GM23248 (cell line): Measurements from ENCODE around the gene MCTS1. TPM values are rescaled to one million over a fixed set of nuclear protein-coding genes. Genes with fewer than 3 reads are reported as not detected.

Experiments
- DNase-seq: peaks from one replicate; pipeline ENCODE4 v3.0.0-alpha.2; 2015
- H2AFZ ChIP-seq: fragments of 200-600 bp; sonication (generic); 2 replicates; pipeline ENCODE4 v1.6.1; 2016; ENCODE audit warnings: antibody characterized with exemption
- H3F3A ChIP-seq: fragments of 200-600 bp; sonication (generic); 2 replicates; pipeline ENCODE4 v1.6.1; 2016; ENCODE audit warnings: mild to moderate bottlenecking, antibody characterized with exemption, mixed run types; ENCODE audit not compliant: insufficient read depth
- H3K27ac ChIP-seq: fragments of 200-600 bp; sonication (generic); 2 replicates; pipeline ENCODE4 v1.5.1; 2016; ENCODE audit warnings: mild to moderate bottlenecking
- H3K27me3 ChIP-seq: fragments of 200-600 bp; sonication (generic); replicated peaks from 2 replicates; pipeline ENCODE4 v1.6.1; 2016; ENCODE audit warnings: mild to moderate bottlenecking; ENCODE audit not compliant: insufficient read depth
- H3K36me3 ChIP-seq: fragments of 200-600 bp; sonication (generic); 2 replicates; pipeline ENCODE4 v1.6.1; 2016; ENCODE audit warnings: low read depth, mild to moderate bottlenecking
- H3K4me1 ChIP-seq: fragments of 200-600 bp; sonication (generic); 2 replicates; pipeline ENCODE4 v1.6.1; 2016; ENCODE audit warnings: mild to moderate bottlenecking; ENCODE audit not compliant: insufficient read depth
- H3K4me2 ChIP-seq: fragments of 200-600 bp; sonication (generic); one replicate; pipeline ENCODE4 v1.6.1; 2016; ENCODE audit warnings: mild to moderate bottlenecking; ENCODE audit not compliant: unreplicated experiment
- H3K4me3 ChIP-seq: fragments of 200-600 bp; sonication (generic); 2 replicates; pipeline ENCODE4 v1.5.1; 2016; ENCODE audit warnings: mild to moderate bottlenecking
- H3K79me2 ChIP-seq: fragments of 200-600 bp; sonication (generic); 2 replicates; pipeline ENCODE4 v1.6.1; 2016; ENCODE audit warnings: mild to moderate bottlenecking; ENCODE audit not compliant: insufficient read depth
- H3K9ac ChIP-seq: fragments of 200-600 bp; sonication (generic); 2 replicates; pipeline ENCODE4 v1.6.1; 2016; ENCODE audit warnings: mild to moderate bottlenecking
- H3K9me2 ChIP-seq: fragments of 200-600 bp; sonication (generic); 2 replicates; pipeline ENCODE4 v1.6.1; 2016; ENCODE audit warnings: mixed run types, mild to moderate bottlenecking, moderate library complexity; ENCODE audit not compliant: insufficient read depth
- H3K9me3 ChIP-seq: fragments of 200-600 bp; sonication (generic); one replicate; pipeline ENCODE4 v1.6.1; 2017; ENCODE audit warnings: low read depth
- H4K20me1 ChIP-seq: fragments of 200-600 bp; sonication (generic); 2 replicates; pipeline ENCODE4 v1.6.0; 2016; ENCODE audit not compliant: insufficient read depth
- EZH2 ChIP-seq: fragments of 200-600 bp; sonication (generic); IDR thresholded peaks from 2 replicates; pipeline ENCODE4 v1.6.1; 2018; ENCODE audit warnings: antibody characterized with exemption, mild to moderate bottlenecking; ENCODE audit not compliant: insufficient read depth, poor library complexity, severe bottlenecking
- EZH2phosphoT487 ChIP-seq: fragments of 200-600 bp; sonication (generic); IDR thresholded peaks from 2 replicates; pipeline ENCODE4 v1.6.1; 2018; ENCODE audit warnings: antibody characterized with exemption, moderate library complexity, mild to moderate bottlenecking, low read depth; ENCODE audit not compliant: insufficient read depth
- WGBS, 2 experiments: methylation state at CpG; one replicate each; pipeline ENCODE4 v1.1.6; 2015 to 2017; ENCODE audit warnings: low lambda C conversion rate in 2 of 2, low coverage in 1 of 2; ENCODE audit errors: missing lambda C conversion rate in 2 of 2; 5-methylcytosine and 5-hydroxymethylcytosine counted together
- in situ Hi-C: fragments of 300-500 bp; cut with MboI; formaldehyde crosslinking; loops from 2 replicates; pipeline ENCODE4 v1.15.0; 2020
- polyA plus RNA-seq: library from polyadenylated mRNA; unstranded; fragments of >200 nt; fragmentation: Nextera tagmentation; extraction: Ambion mirVana; gene quantifications from 2 replicates; pipeline ENCODE4 v1.2.1, GENCODE V29; 2016
- total RNA-seq: library from RNA; depleted of rRNA; stranded (reverse); fragments of >200 nt; shearing (Covaris generic); gene quantifications from 2 replicates; pipeline ENCODE4 v1.2.3, GENCODE V29; 2014

The MCTS1 gene
- total and polyA plus RNA-seq, 2 experiments from 2014 or later, result 54.9 to 113 TPM

DNA sequence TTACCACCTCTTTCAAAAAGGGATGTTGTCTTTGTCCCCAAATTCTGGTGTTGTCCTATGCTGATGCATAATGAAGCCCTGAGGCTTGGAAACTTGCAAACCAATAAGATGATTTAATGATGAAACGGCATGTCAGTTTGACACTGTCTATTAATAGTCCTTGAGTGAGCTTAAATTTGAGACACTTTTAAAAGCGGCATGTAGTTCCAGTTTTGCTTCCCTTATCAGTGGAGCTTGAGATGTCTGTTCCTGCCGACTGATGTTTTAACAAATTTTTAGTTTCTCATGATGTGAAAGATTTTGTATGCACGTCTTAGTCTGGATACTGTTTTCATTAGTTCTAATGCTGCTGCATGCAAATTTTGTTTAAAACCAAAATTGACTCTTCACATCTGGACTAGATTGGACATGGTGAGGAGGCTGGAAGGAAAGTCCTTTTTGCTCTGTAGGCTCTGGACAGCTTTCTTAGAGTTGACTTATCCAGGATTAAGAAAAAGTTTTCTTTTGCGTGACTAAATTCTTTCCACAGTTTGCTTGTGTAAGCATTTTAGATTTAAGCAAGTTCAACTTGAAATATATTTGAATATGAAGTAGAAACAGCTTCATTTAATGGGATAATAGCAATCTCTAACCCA lies 14.2 kb downstream of the MCTS1 start:
- 19 to 23% methylated on average over 5 of the region's 5 CpGs for WGBS, 2 experiments
- Histone ChIP-seq H3K9ac (no peak overlapping the region), H3K4me3 (no peak overlapping the region), H4K20me1 (no peaks in the 10 kb centered on the region), H3F3A (no peaks in the 10 kb centered on the region; the same call in 1 of the 2 replicates), H3K4me2 (no peak overlapping the region), H3K9me3 (no peaks in the 10 kb centered on the region), H2AFZ (no peak overlapping the region), H3K36me3 (peaks cover 13% of the 10 kb centered on the region), H3K9me2 (no peaks in the 10 kb centered on the region), H3K27me3 (no peaks in the 10 kb centered on the region), H3K4me1 (no peaks in the 10 kb centered on the region), H3K27ac (peak overlapping the region; percentile 27; the same call in 1 of the 2 replicates), H3K79me2 (no peaks in the 10 kb centered on the region)
- no peak for DNase-seq
- in situ Hi-C loops, result no loop called here
- no peak for TF ChIP-seq EZH2phosphoT487
- TF ChIP-seq EZH2, result no peak

DNA sequence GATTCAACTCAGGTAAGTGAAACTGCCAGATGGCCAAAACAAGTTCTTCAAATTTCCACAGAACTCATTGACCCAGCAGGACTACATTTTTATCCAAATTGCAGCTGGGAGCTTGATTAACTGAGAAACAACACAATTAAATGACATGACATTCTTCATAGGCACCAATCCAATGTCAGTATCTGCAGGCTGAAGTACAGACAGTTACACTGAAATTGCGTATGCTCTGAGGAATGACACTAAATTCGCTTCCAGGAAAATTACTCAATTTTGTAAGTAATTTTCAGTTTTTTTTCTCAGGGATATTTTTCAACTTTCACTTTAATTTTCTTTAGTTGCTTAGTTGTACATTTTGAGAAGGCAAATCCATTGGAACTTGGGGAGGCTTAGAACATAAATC lies 21.5 kb downstream of the MCTS1 start:
- peak; percentile 65 for DNase-seq
- 0 out of 2 replicates have a peak, but pooled peaks cover 7% of the 10 kb centered on the region for H3F3A ChIP-seq
- H3K4me1 ChIP-seq, result peaks cover 37% of the 10 kb centered on the region; the same call in 1 of the 2 replicates
- H3K27ac ChIP-seq, result peak overlapping the region; percentile 76
- peak overlapping the region; percentile 59 for H3K4me3 ChIP-seq
- H3K9ac ChIP-seq, result peak overlapping the region; percentile 67
- no peaks in the 10 kb centered on the region for H3K9me3 ChIP-seq
- H2AFZ ChIP-seq, result peak overlapping the region; percentile 44; the same call in 1 of the 2 replicates
- no peaks in the 10 kb centered on the region for H3K36me3 ChIP-seq
- WGBS, 2 experiments, result 11 to 20% methylated on average over 1 to 2 of the region's 2 CpGs
- in situ Hi-C loops, result no loop called here
- TF ChIP-seq EZH2 (no peak), EZH2phosphoT487 (no peak)
- H3K9me2 ChIP-seq, result no peaks in the 10 kb centered on the region
- H3K4me2 ChIP-seq, result peak overlapping the region; percentile 81
- no peaks in the 10 kb centered on the region for H4K20me1 ChIP-seq
- peaks cover 41% of the 10 kb centered on the region for H3K79me2 ChIP-seq
- H3K27me3 ChIP-seq, result no peaks in the 10 kb centered on the region

DNA sequence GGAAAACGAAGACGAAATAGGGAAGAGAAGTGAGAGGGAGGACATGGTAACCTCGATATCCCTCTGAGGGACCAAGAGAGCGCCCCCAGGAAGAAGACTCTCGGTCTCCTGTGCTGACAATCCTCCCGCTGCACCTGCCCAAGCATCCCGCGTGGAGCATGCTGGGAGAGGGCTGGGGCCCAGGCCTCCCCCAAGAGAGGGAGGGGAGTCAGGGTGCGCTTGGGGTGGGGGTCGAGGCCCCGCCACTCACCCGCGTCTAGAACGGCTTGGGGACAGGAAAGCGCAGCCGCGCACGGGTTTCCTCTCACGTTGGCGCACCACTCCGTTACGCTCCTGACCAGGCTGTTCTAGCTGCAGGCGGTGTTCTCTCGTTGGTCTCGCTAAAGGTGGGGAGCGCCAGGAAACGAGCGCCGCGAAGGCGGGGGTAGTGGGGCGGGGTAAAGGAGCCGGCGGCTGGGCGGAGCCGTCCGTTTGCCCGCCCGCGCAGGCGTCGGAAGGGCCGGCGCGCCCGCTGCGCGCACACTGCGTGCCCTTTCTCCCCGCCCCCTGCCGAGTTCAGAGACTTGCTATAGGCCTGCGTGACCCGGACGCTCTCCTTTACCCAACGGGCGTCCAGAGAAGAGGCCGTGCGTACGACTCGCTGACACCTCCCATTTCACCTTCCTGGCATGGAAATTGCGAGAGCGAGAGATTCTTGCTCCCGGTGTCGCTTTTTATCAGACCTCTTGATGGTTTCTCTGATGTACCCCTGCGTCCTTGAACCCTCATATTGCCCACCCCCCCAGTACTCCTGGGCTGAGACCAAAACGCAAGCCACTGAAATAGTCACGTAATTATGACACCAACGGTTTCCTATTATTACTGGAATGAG lies 26.0 kb downstream of the MCTS1 start, which contains the start of gene C1GALT1C1:
Gene C1GALT1C1 (minus strand): TSS at position 388 of the 871 bp plus-strand sequence. CDS start 2,888 bp downstream, outside the sequence.
- Histone ChIP-seq H3K4me2 (peak within 1 kb of the TSS; percentile 84), H4K20me1 (no peaks in the 10 kb centered on the region), H3K9me3 (no peaks in the 10 kb centered on the region), H3K4me1 (peaks cover 38% of the 10 kb centered on the region; the same call in 1 of the 2 replicates), H3K9ac (peak within 1 kb of the TSS; percentile 85), H3K36me3 (no peaks in the 10 kb centered on the region), H3K4me3 (peak within 1 kb of the TSS; percentile 80), H2AFZ (peak within 1 kb of the TSS; percentile 91), H3K27ac (peak within 1 kb of the TSS; percentile 91), H3K79me2 (peaks cover 29% of the 10 kb centered on the region), H3K9me2 (no peaks in the 10 kb centered on the region), H3K27me3 (no peaks in the 10 kb centered on the region), H3F3A (0 out of 2 replicates have a peak, but pooled peaks cover 7% of the 10 kb centered on the region)
- peak; percentile 96 for DNase-seq
- TF ChIP-seq EZH2phosphoT487, result no peak
- TF ChIP-seq EZH2, result no peak
- in situ Hi-C loops, result no loop called here
- 0 to 1% methylated on average over 21 to 25 of the region's 68 CpGs for WGBS, 2 experiments

DNA sequence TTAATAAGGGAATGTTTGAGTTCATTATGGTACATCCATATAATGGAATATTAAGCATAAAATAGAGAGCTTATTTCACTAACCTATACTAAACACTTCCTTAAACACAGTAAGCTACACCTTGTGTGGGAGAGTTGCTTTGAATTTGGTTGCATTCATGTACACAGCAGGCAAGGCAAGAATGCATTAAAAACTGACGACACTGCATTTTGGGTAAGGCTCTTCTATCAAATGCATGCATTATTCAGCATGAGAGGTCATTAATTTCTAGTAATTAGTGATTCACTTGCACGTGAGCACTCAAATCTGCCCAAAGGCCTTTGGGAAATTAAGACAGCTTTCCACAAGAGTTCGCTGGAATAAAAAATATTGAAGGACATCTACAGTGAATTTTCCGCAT lies 34.7 kb downstream of the MCTS1 start:
- no peak for DNase-seq
- Histone ChIP-seq H3K27me3 (no peaks in the 10 kb centered on the region), H3K4me1 (no peaks in the 10 kb centered on the region), H3K4me2 (no peak overlapping the region), H4K20me1 (no peaks in the 10 kb centered on the region), H3K79me2 (no peaks in the 10 kb centered on the region), H3K9me2 (no peaks in the 10 kb centered on the region), H3K9ac (no peak overlapping the region), H3K4me3 (no peak overlapping the region), H3F3A (no peaks in the 10 kb centered on the region), H2AFZ (no peak overlapping the region), H3K27ac (no peak overlapping the region), H3K36me3 (no peaks in the 10 kb centered on the region), H3K9me3 (no peaks in the 10 kb centered on the region)
- in situ Hi-C loops, result no loop called here
- WGBS, 2 experiments, result 81 to 89% methylated on average over 4 of the region's 4 CpGs
- TF ChIP-seq EZH2 (no peak), EZH2phosphoT487 (no peak)
